Endodermal cell (in vitro differentiated cells): Measurements from ENCODE around the gene MANBA. TPM values are rescaled to one million over a fixed set of nuclear protein-coding genes. Genes with fewer than 3 reads are reported as not detected.

Experiments
- DNase-seq: peaks from one replicate; pipeline ENCODE4 v3.0.0-alpha.2; 2017
- H3K27ac ChIP-seq: 2 replicates; pipeline ENCODE4 v1.5.1; 2013; ENCODE audit warnings: mild to moderate bottlenecking, low read depth, low read length, moderate library complexity
- H3K27me3 ChIP-seq: 2 replicates; pipeline ENCODE4 v1.6.1; 2013; ENCODE audit warnings: mild to moderate bottlenecking, low read length, moderate library complexity; ENCODE audit not compliant: insufficient read depth, control insufficient read depth, poor library complexity, severe bottlenecking
- H3K36me3 ChIP-seq: 2 replicates; pipeline ENCODE4 v1.7.0; 2013; ENCODE audit warnings: mild to moderate bottlenecking, low read length, moderate library complexity; ENCODE audit not compliant: control insufficient read depth, insufficient read depth
- H3K4me1 ChIP-seq: one replicate; pipeline ENCODE4 v1.7.0; 2013; ENCODE audit warnings: low read length; ENCODE audit not compliant: control insufficient read depth, insufficient read depth
- H3K4me3 ChIP-seq: 2 replicates; pipeline ENCODE4 v1.5.1; 2013; ENCODE audit warnings: mild to moderate bottlenecking, low read length, moderate library complexity
- H3K9ac ChIP-seq: 2 replicates; pipeline ENCODE4 v1.6.1; 2013; ENCODE audit warnings: mild to moderate bottlenecking, low read length, moderate library complexity; ENCODE audit not compliant: poor library complexity, severe bottlenecking; ENCODE audit errors: extremely low read depth
- H3K9me3 ChIP-seq: 2 replicates; pipeline ENCODE4 v1.6.1; 2013; ENCODE audit warnings: mild to moderate bottlenecking, low read length, moderate library complexity; ENCODE audit not compliant: control insufficient read depth
- H3K27ac Mint-ChIP-seq: 2 replicates; pipeline ENCODE4 v1.8.0; 2020; ENCODE audit warnings: mixed read lengths
- H3K27me3 Mint-ChIP-seq: 2 replicates; pipeline ENCODE4 v1.8.0; 2021; ENCODE audit warnings: mild to moderate bottlenecking, mixed read lengths; ENCODE audit not compliant: insufficient read depth
- H3K36me3 Mint-ChIP-seq: 2 replicates; pipeline ENCODE4 v1.8.0; 2020; ENCODE audit warnings: low read depth, mixed read lengths
- H3K4me1 Mint-ChIP-seq: 2 replicates; pipeline ENCODE4 v1.8.0; 2020; ENCODE audit warnings: mixed read lengths
- H3K4me3 Mint-ChIP-seq: 2 replicates; pipeline ENCODE4 v1.8.0; 2020; ENCODE audit warnings: mild to moderate bottlenecking, moderate library complexity, mixed read lengths
- H3K9me3 Mint-ChIP-seq: 2 replicates; pipeline ENCODE4 v1.8.0; 2020; ENCODE audit warnings: mild to moderate bottlenecking, mixed read lengths
- WGBS, 2 experiments: methylation state at CpG; one replicate each; pipeline versions ENCODE4 v1.1.5 to v1.1.7; 2013; ENCODE audit warnings: missing lambda C conversion rate in 2 of 2, mixed read lengths in 1 of 2; ENCODE audit not compliant: insufficient coverage in 1 of 2, insufficient read length in 1 of 2; 5-methylcytosine and 5-hydroxymethylcytosine counted together
- total RNA-seq, 2 donors: library from RNA; stranded (reverse); fragmentation: NEBNext Ultra II Directional in 1 of 2; extraction: Animal tissue kit (Norgen Biotek cat#: 25700) in 1 of 2; gene quantifications; 2 replicates in 1 of 2; 3 replicates in 1 of 2; pipeline ENCODE4 v1.2.1, GENCODE V29; 2021
- TF ChIP-seq, protein P1 (sequence below): fragments of 200-600 bp; sonication (generic); conservative IDR thresholded peaks from 2 replicates; pipeline ENCODE4 v1.5.0; 2021; ENCODE audit warnings: antibody characterized with exemption, mild to moderate bottlenecking

The MANBA gene
- total RNA-seq, 2 donors from 2014 or later, result 30.4 to 32.0 TPM

DNA sequence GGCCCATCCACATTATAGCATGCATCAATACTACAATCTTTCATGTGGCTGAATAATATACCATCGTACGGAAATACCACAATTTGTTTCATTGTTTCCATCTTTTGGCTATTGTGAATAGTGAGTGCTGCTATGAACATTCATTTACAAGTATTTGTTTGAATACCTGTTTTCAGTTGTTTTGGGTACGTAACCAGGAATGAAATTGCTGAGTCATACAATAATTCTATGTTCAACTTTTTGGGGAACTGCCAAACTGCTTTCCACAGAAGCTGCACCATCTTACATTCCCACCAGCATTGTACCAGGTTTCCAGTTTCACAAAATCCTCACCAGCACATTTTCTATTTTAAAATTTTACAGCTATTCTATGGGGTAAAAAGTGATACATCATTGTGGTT, 28.5 kb upstream of the MANBA start:
- H3K27ac Mint-ChIP-seq, result no peak overlapping the region
- no peak overlapping the region for H3K27ac ChIP-seq

GRCh38 chr4:102787944-102788343, 27.2 kb upstream of the MANBA start:
- Mint-ChIP-seq H3K27me3 (no peaks in the 10 kb centered on the region), H3K4me1 (peaks cover 10% of the 10 kb centered on the region), H3K36me3 (peaks cover 8% of the 10 kb centered on the region), H3K4me3 (no peak overlapping the region), H3K9me3 (no peaks in the 10 kb centered on the region), H3K27ac (no peak overlapping the region)
- no peak overlapping the region for H3K27ac ChIP-seq
- WGBS, 2 experiments, result 88 to 97% methylated on average over 3 of the region's 3 CpGs
- H3K27me3 ChIP-seq, result no peaks in the 10 kb centered on the region
- H3K4me1 ChIP-seq, result no peaks in the 10 kb centered on the region
- H3K4me3 ChIP-seq, result no peak overlapping the region
- no peaks in the 10 kb centered on the region for H3K9me3 ChIP-seq
- TF ChIP-seq, protein P1, sequence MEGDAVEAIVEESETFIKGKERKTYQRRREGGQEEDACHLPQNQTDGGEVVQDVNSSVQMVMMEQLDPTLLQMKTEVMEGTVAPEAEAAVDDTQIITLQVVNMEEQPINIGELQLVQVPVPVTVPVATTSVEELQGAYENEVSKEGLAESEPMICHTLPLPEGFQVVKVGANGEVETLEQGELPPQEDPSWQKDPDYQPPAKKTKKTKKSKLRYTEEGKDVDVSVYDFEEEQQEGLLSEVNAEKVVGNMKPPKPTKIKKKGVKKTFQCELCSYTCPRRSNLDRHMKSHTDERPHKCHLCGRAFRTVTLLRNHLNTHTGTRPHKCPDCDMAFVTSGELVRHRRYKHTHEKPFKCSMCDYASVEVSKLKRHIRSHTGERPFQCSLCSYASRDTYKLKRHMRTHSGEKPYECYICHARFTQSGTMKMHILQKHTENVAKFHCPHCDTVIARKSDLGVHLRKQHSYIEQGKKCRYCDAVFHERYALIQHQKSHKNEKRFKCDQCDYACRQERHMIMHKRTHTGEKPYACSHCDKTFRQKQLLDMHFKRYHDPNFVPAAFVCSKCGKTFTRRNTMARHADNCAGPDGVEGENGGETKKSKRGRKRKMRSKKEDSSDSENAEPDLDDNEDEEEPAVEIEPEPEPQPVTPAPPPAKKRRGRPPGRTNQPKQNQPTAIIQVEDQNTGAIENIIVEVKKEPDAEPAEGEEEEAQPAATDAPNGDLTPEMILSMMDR, result no peak
- no peak overlapping the region for H3K9ac ChIP-seq
- DNase-seq, result no peak
- H3K36me3 ChIP-seq, result peaks cover 7% of the 10 kb centered on the region

More for the DNA sequence above, 28.5 kb upstream of the MANBA start:
- peaks cover 12% of the 10 kb centered on the region for H3K36me3 Mint-ChIP-seq
- H3K4me1 Mint-ChIP-seq, result peaks cover 18% of the 10 kb centered on the region
- no peak overlapping the region for H3K4me3 ChIP-seq
- DNase-seq, result no peak
- no peaks in the 10 kb centered on the region for H3K9me3 Mint-ChIP-seq
- WGBS, 2 experiments, result 98 to 100% methylated on average over 1 to 3 of the region's 3 CpGs
- no peaks in the 10 kb centered on the region for H3K27me3 Mint-ChIP-seq
- peaks cover 18% of the 10 kb centered on the region for H3K36me3 ChIP-seq
- no peaks in the 10 kb centered on the region for H3K27me3 ChIP-seq
- no peak overlapping the region for H3K4me3 Mint-ChIP-seq
- H3K4me1 ChIP-seq, result no peaks in the 10 kb centered on the region
- no peaks in the 10 kb centered on the region for H3K9me3 ChIP-seq
- TF ChIP-seq, protein P1, result no peak
- H3K9ac ChIP-seq, result no peak overlapping the region

DNA sequence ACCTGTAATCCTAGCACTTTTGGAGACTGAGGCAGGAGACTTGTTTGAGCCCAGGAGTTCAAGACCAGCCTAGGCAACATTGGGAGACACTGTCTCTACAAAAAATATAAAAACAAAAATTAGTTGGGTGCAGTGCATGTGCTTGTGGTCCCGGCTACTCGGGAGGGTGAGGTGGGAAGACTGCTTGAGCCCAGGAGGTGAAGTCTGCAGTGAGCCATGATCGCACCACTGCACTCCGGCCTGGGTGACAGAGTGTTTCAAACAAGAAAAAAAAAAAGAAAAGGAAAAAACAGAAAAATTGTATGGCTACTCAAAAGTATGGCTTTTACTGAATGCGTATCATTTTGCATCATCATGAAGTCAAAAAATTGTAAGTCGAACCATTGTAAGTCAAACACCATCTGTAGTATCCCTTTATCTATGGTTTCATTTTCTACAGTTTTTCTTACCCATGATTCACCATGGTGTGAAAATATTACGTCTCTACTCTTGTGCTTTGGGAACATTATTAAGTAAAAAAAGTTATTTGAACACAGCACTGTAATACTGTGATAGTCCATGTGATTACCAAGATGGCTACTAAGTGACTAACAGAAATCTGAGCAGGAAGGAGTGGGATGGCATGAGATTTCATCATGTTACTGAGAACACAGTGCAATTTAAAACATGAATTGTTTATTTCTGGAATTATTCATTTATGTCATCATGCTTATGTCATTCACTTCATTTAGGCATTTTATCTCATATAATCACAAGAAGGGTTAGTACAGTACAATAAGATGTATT, 26.5 kb upstream of the MANBA start:
- Mint-ChIP-seq H3K27me3 (no peaks in the 10 kb centered on the region), H3K36me3 (peaks cover 8% of the 10 kb centered on the region), H3K4me3 (no peak overlapping the region), H3K27ac (no peak overlapping the region), H3K4me1 (peaks cover 3% of the 10 kb centered on the region), H3K9me3 (no peaks in the 10 kb centered on the region)
- Histone ChIP-seq H3K27ac (no peak overlapping the region), H3K4me3 (no peak overlapping the region), H3K9ac (no peak overlapping the region), H3K4me1 (peaks cover 1% of the 10 kb centered on the region), H3K27me3 (no peaks in the 10 kb centered on the region), H3K36me3 (peaks cover 7% of the 10 kb centered on the region), H3K9me3 (no peaks in the 10 kb centered on the region)
- no peak for DNase-seq
- 91 to 94% methylated on average over 6 to 7 of the region's 7 CpGs for WGBS, 2 experiments
- TF ChIP-seq, protein P1, result no peak
